Astrocyte (in vitro differentiated cells and primary cell): Measurements from ENCODE around the gene IFT43. TPM values are rescaled to one million over a fixed set of nuclear protein-coding genes. Genes with fewer than 3 reads are reported as not detected.

Experiments used
- DNase-seq: peaks from one replicate; pipeline ENCODE4 v3.0.0-alpha.2; 2010; ENCODE audit warnings: low read depth
- FAIRE-seq: peaks from 2 replicates; lab custom pipeline; 2011; peaks lifted over from hg19 to GRCh38; lab: Jason Lieb, UNC
- H2AFZ ChIP-seq: 2 replicates; pipeline ENCODE4 v1.6.0; 2012; ENCODE audit warnings: low read depth, low read length, inconsistent platforms
- H3K27ac ChIP-seq: 2 replicates; pipeline ENCODE4 v1.5.1; 2011; ENCODE audit warnings: low read depth, low read length, inconsistent platforms
- H3K27me3 ChIP-seq: 2 replicates; pipeline ENCODE4 v1.6.0; 2011; ENCODE audit warnings: low read length, inconsistent platforms; ENCODE audit not compliant: insufficient read depth
- H3K36me3 ChIP-seq: 2 replicates; pipeline ENCODE4 v1.5.1; 2011; ENCODE audit warnings: low read length, inconsistent platforms; ENCODE audit not compliant: insufficient read depth
- H3K4me1 ChIP-seq: 2 replicates; pipeline ENCODE4 v1.5.1; 2011; ENCODE audit warnings: low read length, inconsistent platforms; ENCODE audit not compliant: insufficient read depth
- H3K4me2 ChIP-seq: 2 replicates; pipeline ENCODE4 v1.6.0; 2012; ENCODE audit warnings: low read length, inconsistent platforms
- H3K4me3 ChIP-seq: 2 replicates; pipeline ENCODE4 v1.5.1; 2011; ENCODE audit warnings: low read depth, mild to moderate bottlenecking, low read length, inconsistent platforms; ENCODE audit not compliant: insufficient read depth
- H3K79me2 ChIP-seq: 2 replicates; pipeline ENCODE4 v1.6.0; 2012; ENCODE audit warnings: mild to moderate bottlenecking, low read length, inconsistent platforms; ENCODE audit not compliant: insufficient read depth
- H3K9ac ChIP-seq: 2 replicates; pipeline ENCODE4 v1.6.0; 2012; ENCODE audit warnings: mild to moderate bottlenecking, low read length, inconsistent platforms
- H3K9me3 ChIP-seq: 2 replicates; pipeline ENCODE4 v1.5.1; 2012; ENCODE audit warnings: low read depth, mild to moderate bottlenecking, low read length, inconsistent platforms; ENCODE audit not compliant: insufficient read depth
- H4K20me1 ChIP-seq: 2 replicates; pipeline ENCODE4 v1.6.0; 2012; ENCODE audit warnings: low read length, inconsistent platforms; ENCODE audit not compliant: insufficient read depth
- H3K27ac Mint-ChIP-seq: one replicate; pipeline ENCODE4 v1.8.0; 2021; ENCODE audit warnings: mild to moderate bottlenecking, mixed read lengths; ENCODE audit not compliant: unreplicated experiment
- H3K27me3 Mint-ChIP-seq: one replicate; pipeline ENCODE4 v1.8.0; 2021; ENCODE audit warnings: low read depth, mixed read lengths; ENCODE audit not compliant: unreplicated experiment
- H3K36me3 Mint-ChIP-seq: one replicate; pipeline ENCODE4 v1.8.0; 2021; ENCODE audit warnings: low read depth, mixed read lengths; ENCODE audit not compliant: unreplicated experiment
- H3K4me1 Mint-ChIP-seq: one replicate; pipeline ENCODE4 v1.8.0; 2021; ENCODE audit warnings: low read depth, mixed read lengths; ENCODE audit not compliant: unreplicated experiment
- H3K4me3 Mint-ChIP-seq: one replicate; pipeline ENCODE4 v1.8.0; 2021; ENCODE audit warnings: mild to moderate bottlenecking, moderate library complexity, mixed read lengths; ENCODE audit not compliant: unreplicated experiment
- H3K9me3 Mint-ChIP-seq: one replicate; pipeline ENCODE4 v1.8.0; 2021; ENCODE audit warnings: mild to moderate bottlenecking, mixed read lengths; ENCODE audit not compliant: unreplicated experiment
- EZH2 ChIP-seq: IDR thresholded peaks from 2 replicates; pipeline ENCODE4 v1.6.1; 2012; ENCODE audit warnings: mild to moderate bottlenecking, low read length, inconsistent platforms; ENCODE audit not compliant: insufficient read depth
- total RNA-seq: library from RNA; stranded (reverse); gene quantifications from 2 replicates; pipeline ENCODE4 v1.2.1, GENCODE V29; 2021
- TF ChIP-seq, protein P1 (sequence below): IDR thresholded peaks from 2 replicates; pipeline ENCODE4 v1.5.1; 2011; ENCODE audit warnings: low read depth, mild to moderate bottlenecking, inconsistent platforms, low read length, moderate library complexity; ENCODE audit not compliant: insufficient read depth

IFT43 gene
- total RNA-seq, 1 donor from 2014 or later, result 29.4 TPM

- H2AFZ ChIP-seq, result no peak overlapping the region
- no peak for FAIRE-seq
- no peak overlapping the region for H3K4me3 ChIP-seq
- no peaks in the 10 kb centered on the region for H3K4me1 Mint-ChIP-seq
- H3K9me3 Mint-ChIP-seq, result peaks cover 8% of the 10 kb centered on the region
- H3K9ac ChIP-seq, result no peak overlapping the region
- no peak overlapping the region for H3K4me3 Mint-ChIP-seq
- peaks cover 47% of the 10 kb centered on the region for H3K36me3 Mint-ChIP-seq
- H3K4me1 ChIP-seq, result no peaks in the 10 kb centered on the region
- H4K20me1 ChIP-seq, result no peaks in the 10 kb centered on the region
- H3K27me3 ChIP-seq, result no peaks in the 10 kb centered on the region
- H3K4me2 ChIP-seq, result no peak overlapping the region
- no peaks in the 10 kb centered on the region for H3K9me3 ChIP-seq
- no peak overlapping the region for H3K27ac ChIP-seq
- H3K27ac Mint-ChIP-seq, result no peak overlapping the region
- DNase-seq, result no peak
- H3K27me3 Mint-ChIP-seq, result no peaks in the 10 kb centered on the region
- no peaks in the 10 kb centered on the region for H3K79me2 ChIP-seq
- H3K36me3 ChIP-seq, result peaks cover 9% of the 10 kb centered on the region
- TF ChIP-seq, protein P1, sequence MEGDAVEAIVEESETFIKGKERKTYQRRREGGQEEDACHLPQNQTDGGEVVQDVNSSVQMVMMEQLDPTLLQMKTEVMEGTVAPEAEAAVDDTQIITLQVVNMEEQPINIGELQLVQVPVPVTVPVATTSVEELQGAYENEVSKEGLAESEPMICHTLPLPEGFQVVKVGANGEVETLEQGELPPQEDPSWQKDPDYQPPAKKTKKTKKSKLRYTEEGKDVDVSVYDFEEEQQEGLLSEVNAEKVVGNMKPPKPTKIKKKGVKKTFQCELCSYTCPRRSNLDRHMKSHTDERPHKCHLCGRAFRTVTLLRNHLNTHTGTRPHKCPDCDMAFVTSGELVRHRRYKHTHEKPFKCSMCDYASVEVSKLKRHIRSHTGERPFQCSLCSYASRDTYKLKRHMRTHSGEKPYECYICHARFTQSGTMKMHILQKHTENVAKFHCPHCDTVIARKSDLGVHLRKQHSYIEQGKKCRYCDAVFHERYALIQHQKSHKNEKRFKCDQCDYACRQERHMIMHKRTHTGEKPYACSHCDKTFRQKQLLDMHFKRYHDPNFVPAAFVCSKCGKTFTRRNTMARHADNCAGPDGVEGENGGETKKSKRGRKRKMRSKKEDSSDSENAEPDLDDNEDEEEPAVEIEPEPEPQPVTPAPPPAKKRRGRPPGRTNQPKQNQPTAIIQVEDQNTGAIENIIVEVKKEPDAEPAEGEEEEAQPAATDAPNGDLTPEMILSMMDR, result no peak
- no peak for TF ChIP-seq EZH2
These were observed 80.0 kb downstream of the IFT43 start for GRCh38 chr14:76065519-76065918.

DNA sequence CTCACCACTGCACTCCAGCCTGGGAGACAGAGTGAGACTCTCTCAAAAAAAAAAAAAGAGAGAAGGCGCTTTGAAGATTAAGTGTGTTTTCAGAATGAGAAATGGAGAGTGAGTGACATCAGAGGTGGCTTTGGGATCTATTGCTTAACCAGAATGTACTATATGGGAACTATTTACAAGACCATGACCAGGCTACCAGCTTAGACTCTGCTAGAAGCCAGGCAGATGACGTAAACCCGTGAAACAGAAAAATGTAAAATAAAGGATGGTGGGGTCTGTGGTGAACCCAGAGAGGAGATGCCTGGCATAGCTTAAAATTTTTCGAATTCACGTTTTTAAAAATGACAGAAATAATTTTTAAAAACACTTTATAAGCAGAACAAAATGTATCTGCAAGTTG is 82.0 kb downstream of the IFT43 start:
- Mint-ChIP-seq H3K27me3 (no peaks in the 10 kb centered on the region), H3K4me3 (no peak overlapping the region), H3K4me1 (no peaks in the 10 kb centered on the region), H3K36me3 (peaks cover 41% of the 10 kb centered on the region), H3K27ac (no peak overlapping the region), H3K9me3 (peaks cover 8% of the 10 kb centered on the region)
- no peak overlapping the region for H3K4me3 ChIP-seq
- DNase-seq (no peak), FAIRE-seq (no peak)
- H3K79me2 ChIP-seq, result no peaks in the 10 kb centered on the region
- no peak for TF ChIP-seq EZH2
- TF ChIP-seq, protein P1, result no peak
- H3K4me1 ChIP-seq, result no peaks in the 10 kb centered on the region
- no peaks in the 10 kb centered on the region for H4K20me1 ChIP-seq
- no peaks in the 10 kb centered on the region for H3K9me3 ChIP-seq
- no peak overlapping the region for H3K4me2 ChIP-seq
- no peak overlapping the region for H3K9ac ChIP-seq
- peaks cover 9% of the 10 kb centered on the region for H3K36me3 ChIP-seq
- H3K27me3 ChIP-seq, result no peaks in the 10 kb centered on the region
- no peak overlapping the region for H2AFZ ChIP-seq
- no peak overlapping the region for H3K27ac ChIP-seq

DNA sequence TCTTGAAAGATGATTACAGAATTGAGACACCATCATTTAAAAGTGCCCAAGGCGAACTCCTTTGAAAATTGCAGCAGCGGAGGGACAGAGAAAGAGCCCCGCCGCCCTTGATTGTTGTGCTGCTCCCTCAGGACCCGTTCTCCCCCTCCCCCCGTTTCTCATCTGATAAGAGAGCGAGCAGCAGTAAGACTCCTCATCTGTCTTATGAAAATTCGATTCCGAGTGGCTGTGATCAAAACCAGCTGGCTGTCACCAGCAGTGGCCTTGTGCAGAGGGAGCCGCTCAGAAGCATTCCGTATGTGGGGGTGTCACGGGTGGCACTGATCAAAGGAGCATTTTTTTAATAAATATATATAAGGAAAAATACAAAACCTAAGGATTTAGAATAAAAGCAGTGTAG is 88.2 kb downstream of the IFT43 start:
- Mint-ChIP-seq H3K36me3 (peaks cover 17% of the 10 kb centered on the region), H3K4me3 (no peak overlapping the region), H3K9me3 (peaks cover 2% of the 10 kb centered on the region), H3K4me1 (no peaks in the 10 kb centered on the region), H3K27me3 (no peaks in the 10 kb centered on the region), H3K27ac (no peak overlapping the region)
- no peaks in the 10 kb centered on the region for H3K36me3 ChIP-seq
- H4K20me1 ChIP-seq, result no peaks in the 10 kb centered on the region
- no peaks in the 10 kb centered on the region for H3K79me2 ChIP-seq
- no peak overlapping the region for H3K4me2 ChIP-seq
- H3K27me3 ChIP-seq, result no peaks in the 10 kb centered on the region
- DNase-seq (no peak), FAIRE-seq (no peak)
- H2AFZ ChIP-seq, result no peak overlapping the region
- H3K4me1 ChIP-seq, result no peaks in the 10 kb centered on the region
- no peak overlapping the region for H3K4me3 ChIP-seq
- no peak overlapping the region for H3K27ac ChIP-seq
- no peak for TF ChIP-seq EZH2
- TF ChIP-seq, protein P1, result no peak
- no peak overlapping the region for H3K9ac ChIP-seq
- no peaks in the 10 kb centered on the region for H3K9me3 ChIP-seq
